H9 (cell line): Measurements from ENCODE around the gene LRMDA. TPM values are rescaled to one million over a fixed set of nuclear protein-coding genes. Genes with fewer than 3 reads are reported as not detected.

ENCODE experiments used
- DNase-seq: peaks from one replicate; pipeline ENCODE4 v3.0.0-alpha.2; 2017
- H2AFZ ChIP-seq: one replicate; pipeline ENCODE4 v1.6.1; 2013; ENCODE audit warnings: mild to moderate bottlenecking, low read length, control low read depth, moderate library complexity
- H2AK5ac ChIP-seq: 2 replicates; pipeline ENCODE4 v1.6.1; 2013; ENCODE audit warnings: low read length, control low read depth, mixed read lengths; ENCODE audit not compliant: insufficient read length
- H2BK120ac ChIP-seq: one replicate; pipeline ENCODE4 v1.6.1; 2013; ENCODE audit warnings: low read depth, mild to moderate bottlenecking, low read length, control low read depth, inconsistent platforms; ENCODE audit not compliant: poor library complexity, severe bottlenecking
- H2BK12ac ChIP-seq: 2 replicates; pipeline ENCODE4 v1.6.1; 2013; ENCODE audit warnings: low read length, control low read depth, mixed read lengths, low read depth; ENCODE audit not compliant: insufficient read length
- H2BK15ac ChIP-seq: 2 replicates; pipeline ENCODE4 v1.6.1; 2013; ENCODE audit warnings: low read depth, low read length, control low read depth
- H2BK20ac ChIP-seq: one replicate; pipeline ENCODE4 v1.6.1; 2013; ENCODE audit warnings: low read depth, mild to moderate bottlenecking, low read length, control low read depth, inconsistent platforms; ENCODE audit not compliant: poor library complexity, severe bottlenecking
- H2BK5ac ChIP-seq: 2 replicates; pipeline ENCODE4 v1.6.1; 2013; ENCODE audit warnings: low read length, control low read depth, mixed read lengths; ENCODE audit not compliant: insufficient read length
- H3K14ac ChIP-seq: 2 replicates; pipeline ENCODE4 v1.6.1; 2013; ENCODE audit warnings: low read length, control low read depth; ENCODE audit not compliant: insufficient read depth
- H3K18ac ChIP-seq: 2 replicates; pipeline ENCODE4 v1.6.1; 2013; ENCODE audit warnings: low read depth, mild to moderate bottlenecking, mixed read lengths, low read length, control low read depth; ENCODE audit not compliant: insufficient read length
- H3K23ac ChIP-seq: 2 replicates; pipeline ENCODE4 v1.6.1; 2013; ENCODE audit warnings: low read length, control low read depth, mixed read lengths, low read depth; ENCODE audit not compliant: insufficient read length
- H3K23me2 ChIP-seq: 2 replicates; pipeline ENCODE4 v1.6.1; 2013; ENCODE audit warnings: low read depth, mild to moderate bottlenecking, mixed read lengths, low read length, control low read depth; ENCODE audit not compliant: insufficient read length, poor library complexity, severe bottlenecking
- H3K27ac ChIP-seq: 2 replicates; pipeline ENCODE4 v1.5.1; 2013; ENCODE audit warnings: low read length, control low read depth, mixed read lengths, low read depth; ENCODE audit not compliant: insufficient read length
- H3K27me3 ChIP-seq: 2 replicates; pipeline ENCODE4 v1.6.1; 2013; ENCODE audit warnings: low read length, control low read depth, inconsistent platforms; ENCODE audit not compliant: insufficient read depth
- H3K4ac ChIP-seq: 2 replicates; pipeline ENCODE4 v1.6.1; 2013; ENCODE audit warnings: low read depth, mild to moderate bottlenecking, control low read depth, inconsistent platforms, low read length, moderate library complexity
- H3K4me1 ChIP-seq: 2 replicates; pipeline ENCODE4 v1.6.1; 2013; ENCODE audit warnings: low read length, control low read depth, inconsistent platforms; ENCODE audit not compliant: insufficient read depth
- H3K4me2 ChIP-seq: 2 replicates; pipeline ENCODE4 v1.6.1; 2013; ENCODE audit warnings: low read length, control low read depth, mixed read lengths; ENCODE audit not compliant: insufficient read length, insufficient read depth
- H3K56ac ChIP-seq: 2 replicates; pipeline ENCODE4 v1.6.1; 2013; ENCODE audit warnings: low read depth, mild to moderate bottlenecking, mixed read lengths, low read length, control low read depth; ENCODE audit not compliant: insufficient read length
- H3K79me1 ChIP-seq: 2 replicates; pipeline ENCODE4 v1.6.1; 2013; ENCODE audit warnings: low read depth, mild to moderate bottlenecking, moderate library complexity, low read length, control low read depth, inconsistent platforms; ENCODE audit not compliant: insufficient read depth, poor library complexity, severe bottlenecking
- H3K79me2 ChIP-seq: 2 replicates; pipeline ENCODE4 v1.6.1; 2013; ENCODE audit warnings: low read length, control low read depth, inconsistent platforms; ENCODE audit not compliant: insufficient read depth
- H3K9ac ChIP-seq: 2 replicates; pipeline ENCODE4 v1.6.1; 2013; ENCODE audit warnings: low read length, control low read depth, mixed read lengths; ENCODE audit not compliant: insufficient read length; ENCODE audit errors: extremely low read depth
- H3K9me3 ChIP-seq: one replicate; pipeline ENCODE4 v1.6.1; 2013; ENCODE audit warnings: low read depth, low read length, inconsistent platforms; ENCODE audit not compliant: control insufficient read depth
- H3T11ph ChIP-seq: one replicate; pipeline ENCODE4 v1.6.1; 2013; ENCODE audit warnings: mild to moderate bottlenecking, low read length, control low read depth, inconsistent platforms
- H4K20me1 ChIP-seq: one replicate; pipeline ENCODE4 v1.6.1; 2013; ENCODE audit not compliant: control insufficient read depth, insufficient read length, insufficient read depth
- H4K5ac ChIP-seq: 2 replicates; pipeline ENCODE4 v1.6.1; 2013; ENCODE audit warnings: low read depth, mild to moderate bottlenecking, mixed read lengths, low read length, control low read depth; ENCODE audit not compliant: insufficient read length
- H4K8ac ChIP-seq: replicated peaks from 2 replicates; pipeline ENCODE4 v1.6.1; 2013; ENCODE audit warnings: low read length, control low read depth, mixed read lengths, low read depth; ENCODE audit not compliant: insufficient read length
- H4K91ac ChIP-seq: 2 replicates; pipeline ENCODE4 v1.6.1; 2013; ENCODE audit warnings: low read depth, mild to moderate bottlenecking, moderate library complexity, mixed read lengths, low read length, control low read depth; ENCODE audit not compliant: insufficient read length
- H3K27ac Mint-ChIP-seq, 3 experiments: 2 replicates in 2 of 3; 3 replicates in 1 of 3; pipeline ENCODE4 v1.8.0; 2020 to 2021; ENCODE audit warnings: mixed read lengths in 3 of 3, mild to moderate bottlenecking in 1 of 3, moderate library complexity in 1 of 3
- H3K27me3 Mint-ChIP-seq: 2 replicates; pipeline ENCODE4 v1.8.0; 2021; ENCODE audit warnings: low read depth, mild to moderate bottlenecking, moderate library complexity, mixed read lengths
- H3K36me3 Mint-ChIP-seq, 3 experiments: 2 replicates in 2 of 3; 3 replicates in 1 of 3; pipeline ENCODE4 v1.8.0; 2020 to 2021; ENCODE audit warnings: low read depth in 3 of 3, mixed read lengths in 3 of 3; ENCODE audit not compliant: insufficient read depth in 1 of 3
- H3K4me1 Mint-ChIP-seq, 2 experiments: 2 replicates each; pipeline ENCODE4 v1.8.0; 2020; ENCODE audit warnings: mixed read lengths in 2 of 2
- H3K4me3 Mint-ChIP-seq, 2 experiments: 2 replicates in 1 of 2; 3 replicates in 1 of 2; pipeline ENCODE4 v1.8.0; 2020 to 2021; ENCODE audit warnings: mild to moderate bottlenecking in 2 of 2, mixed read lengths in 2 of 2, moderate library complexity in 1 of 2
- H3K9me3 Mint-ChIP-seq, 2 experiments: 2 replicates in 1 of 2; 3 replicates in 1 of 2; pipeline ENCODE4 v1.8.0; 2020; ENCODE audit warnings: mild to moderate bottlenecking in 2 of 2, mixed read lengths in 2 of 2, moderate library complexity in 1 of 2
- CTCF ChIP-seq: fragments of 200-600 bp; sonication (generic); conservative IDR thresholded peaks from 3 replicates; pipeline ENCODE4 v1.8.0; 2021; ENCODE audit warnings: antibody characterized with exemption, mild to moderate bottlenecking
- WGBS: extraction: QIAGEN DNeasy Blood & Tissue Kit; methylation state at CpG from one replicate; pipeline ENCODE4 v1.1.7; 2013; ENCODE audit warnings: missing lambda C conversion rate, low lambda C conversion rate, mixed read lengths; ENCODE audit not compliant: insufficient read length; ENCODE audit errors: extremely low coverage; 5-methylcytosine and 5-hydroxymethylcytosine counted together
- total RNA-seq: library from RNA; stranded (reverse); gene quantifications from 2 replicates; pipeline ENCODE4 v1.2.1, GENCODE V29; 2021

The LRMDA gene
- total RNA-seq, 1 experiment from 2014 or later: 1.8 TPM

- TF ChIP-seq CTCF: no peak
- H4K91ac ChIP-seq: no peak overlapping the region
- no peak overlapping the region for H3K23ac ChIP-seq
- H3K4ac ChIP-seq: no peak overlapping the region
- no peaks in the 10 kb centered on the region for H3K9me3 ChIP-seq
- no peak overlapping the region for H3K18ac ChIP-seq
- H3K9ac ChIP-seq: no peak overlapping the region
- no peak overlapping the region for H4K8ac ChIP-seq
- peaks cover 22% of the 10 kb centered on the region for H3K27me3 Mint-ChIP-seq
- no peaks in the 10 kb centered on the region; a peak in 1 of 5 replicates for H3K9me3 Mint-ChIP-seq
- no peak overlapping the region for H3K4me2 ChIP-seq
- no peak overlapping the region for H3T11ph ChIP-seq
- no peak overlapping the region for H2BK120ac ChIP-seq
- no peak overlapping the region for H3K14ac ChIP-seq
- no peaks in the 10 kb centered on the region for H3K23me2 ChIP-seq
- no peak overlapping the region for H4K5ac ChIP-seq
- H3K27me3 ChIP-seq: no peaks in the 10 kb centered on the region
- no peak overlapping the region for H2AK5ac ChIP-seq
- no peak overlapping the region for H2BK15ac ChIP-seq
- H3K36me3 Mint-ChIP-seq: no peaks in the 10 kb centered on the region
- H3K56ac ChIP-seq: no peak overlapping the region
- H2BK20ac ChIP-seq: no peak overlapping the region
- no peaks in the 10 kb centered on the region; a peak in 1 of 4 replicates for H3K4me1 Mint-ChIP-seq
- H3K4me3 Mint-ChIP-seq: no peak overlapping the region
- no peaks in the 10 kb centered on the region for H3K4me1 ChIP-seq
- no peaks in the 10 kb centered on the region for H3K79me2 ChIP-seq
- no peaks in the 10 kb centered on the region for H3K79me1 ChIP-seq
- H2AFZ ChIP-seq: no peak overlapping the region
- H3K27ac ChIP-seq: no peak overlapping the region
- no peaks in the 10 kb centered on the region for H4K20me1 ChIP-seq
- no peak for DNase-seq
- no peak overlapping the region for H2BK5ac ChIP-seq
- H2BK12ac ChIP-seq: no peak overlapping the region
- no CpG with 5 or more reads among the region's 2 CpGs for WGBS
- no peak overlapping the region for H3K27ac Mint-ChIP-seq
These were observed 97.0 kb downstream of the LRMDA start for GRCh38 chr10:75528392-75528791.
